Stomach (tissue), 4 donors: ENCODE results near the gene ARHGAP12.

Experiments
- CTCF ChIP-seq, 7 experiments: fragments of 450-650 bp in 4 of 7; fragments of 200-600 bp in 3 of 7; sonication (generic) in 3 of 7; IDR thresholded peaks; one replicate each; pipeline ENCODE4 v1.5.1; 2016 to 2019; ENCODE audit warnings: antibody characterized with exemption in 7 of 7, control low read depth in 2 of 7, mild to moderate bottlenecking in 1 of 7
- POLR2A ChIP-seq, 4 donors: fragments of 450-650 bp; IDR thresholded peaks; one replicate each; pipeline ENCODE4 v1.6.1; 2016; ENCODE audit warnings: antibody characterized with exemption in 4 of 4, control low read depth in 2 of 4, mild to moderate bottlenecking in 1 of 4, moderate library complexity in 1 of 4
- POLR2AphosphoS5 ChIP-seq, 3 donors: sonication (generic); formaldehyde crosslinking; IDR thresholded peaks; one replicate each; pipeline ENCODE4 v1.6.1; 2016; ENCODE audit warnings: antibody characterized with exemption in 3 of 3

- TF ChIP-seq CTCF (IDR thresholded peaks at IDR 0.05): no peak
- no peak for TF ChIP-seq POLR2AphosphoS5 (IDR thresholded peaks at IDR 0.05)
- no peak for TF ChIP-seq POLR2A (IDR thresholded peaks at IDR 0.05)
These were observed 41.7 kb downstream of the ARHGAP12 start for GRCh38 chr10:31886885-31887284.
